Psoas muscle (tissue), 8 donors: ENCODE measurements around the gene NOL9. TPM values are rescaled to one million over a fixed set of nuclear protein-coding genes. Genes with fewer than 3 reads are reported as not detected.

Source experiments
- ATAC-seq, 4 donors: fragments of 200-7000 bp; cut with Tn5 transposase; one replicate each; pipeline ENCODE4 v1.9.1; 2020; ENCODE audit warnings: moderate library complexity in 3 of 4, mild to moderate bottlenecking in 2 of 4
- DNase-seq, 2 donors: peaks; one replicate each; pipeline ENCODE4 v3.0.0-alpha.2; 2020
- H3K27ac ChIP-seq: fragments of 200-600 bp; one replicate; pipeline ENCODE4 v1.8.0; 2022
- H3K27me3 ChIP-seq, 3 donors: fragments of 200-600 bp in 1 of 3; one replicate each; pipeline versions ENCODE4 v1.6.1 to v1.8.0; 2013 to 2022; ENCODE audit warnings: low read length in 2 of 3, mild to moderate bottlenecking in 2 of 3, moderate library complexity in 1 of 3; ENCODE audit not compliant: insufficient read depth in 3 of 3
- H3K36me3 ChIP-seq, 2 donors: fragments of 200-600 bp in 1 of 2; one replicate each; pipeline versions ENCODE4 v1.6.1 to v1.8.0; 2013 to 2022; ENCODE audit warnings: low read depth in 1 of 2, mild to moderate bottlenecking in 1 of 2, moderate library complexity in 1 of 2; ENCODE audit not compliant: insufficient read depth in 1 of 2
- H3K4me1 ChIP-seq: fragments of 200-600 bp; one replicate; pipeline ENCODE4 v1.8.0; 2022
- H3K4me3 ChIP-seq: fragments of 200-600 bp; one replicate; pipeline ENCODE4 v1.8.0; 2022; ENCODE audit warnings: mild to moderate bottlenecking
- H3K9me3 ChIP-seq: fragments of 200-600 bp; one replicate; pipeline ENCODE4 v1.8.0; 2022
- CTCF ChIP-seq: fragments of 200-600 bp; IDR thresholded peaks from one replicate; pipeline ENCODE4 v1.8.0; 2022; ENCODE audit warnings: antibody characterized with exemption
- WGBS, 3 donors: extraction: QIAGEN DNeasy Blood & Tissue Kit; methylation state at CpG; one replicate each; pipeline versions ENCODE4 v1.1.6 to v1.1.7; 2013; 5-methylcytosine and 5-hydroxymethylcytosine counted together
- intact Hi-C, 2 donors: fragments of 100-400 bp; cut with DNase I; formaldehyde crosslinking; loops; one replicate each; pipeline versions ENCODE4 v1.11.0 to v1.14.2; 2022
- polyA plus RNA-seq, 3 donors: library from polyadenylated mRNA; stranded (reverse); fragments of 200-250 nt; gene quantifications; one replicate each; pipeline ENCODE4 v1.2.3, GENCODE V29; 2013
- total RNA-seq, 4 donors: library from RNA; stranded (reverse); fragmentation: NEBNext Ultra II Directional in 2 of 4; extraction: Animal tissue kit (Norgen Biotek cat#: 25700) in 2 of 4; gene quantifications; one replicate each; pipeline versions ENCODE4 v1.2.1 to v1.2.4, GENCODE V29; 2021 to 2023
- donor health status: healthy with polysubstance abuse.
- donor health status: DM: no; HTN: no; CAD: no; lungs with moderate emphysema.
- donor health status: Bipolar disorder and iron deficiency.
- donor health status: healthy.
- donor health status: DM: yes; HTN: yes; CAD: no.
- donor health status: DM: no; HTN: no; CAD: no.
- donor health status: DM: no; HTN: no; CAD: no.
- donor health status: DM: yes; HTN: yes; CAD: no.

NOL9 gene
- total and polyA plus RNA-seq, 7 donors, result 5.0 to 26.1 (median 17.1) TPM

GRCh38 chr1:6471970-6472368 is 82.3 kb downstream of the NOL9 start:
- no peak for ATAC-seq
- DNase-seq, result no peak
- Histone ChIP-seq H3K4me3 (no peak overlapping the region), H3K27me3 (peaks cover 0 to 4% (median 0%) of the 10 kb centered on the region in 3 donors), H3K9me3 (no peaks in the 10 kb centered on the region), H3K36me3 (peaks cover 0 to 9% of the 10 kb centered on the region in 2 donors), H3K27ac (no peak overlapping the region), H3K4me1 (no peaks in the 10 kb centered on the region)
- no peak for TF ChIP-seq CTCF
- intact Hi-C loops, result no loop called here
- WGBS, 3 donors, result 89 to 94% (median 90%) methylated on average over 7 of the region's 7 CpGs

Other genes with a start within 250 kb of the NOL9 start
- 1 to 10 TPM; 3.5 to 4.9 (median 4.0) TPM for gene ACOT7, start 160.7 kb downstream of the NOL9 start, total RNA-seq
- 10 to 100 TPM in 1 of 3 donors, 1 to 10 TPM in 2; 2.3 to 12.4 (median 4.9) TPM for gene ACOT7, start 160.7 kb downstream of the NOL9 start, polyA plus RNA-seq
- under 1 TPM in 1 of 4 donors, not detected in 3; 0.06 TPM for gene HES2, start 134.6 kb downstream of the NOL9 start, total RNA-seq
- gene HES2, start 134.6 kb downstream of the NOL9 start, polyA plus RNA-seq, result under 1 TPM in 1 of 3 donors, not detected in 2; 0.13 TPM
- not detected for gene ESPN, start 129.7 kb downstream of the NOL9 start, total RNA-seq
- gene ESPN, start 129.7 kb downstream of the NOL9 start, polyA plus RNA-seq, result under 1 TPM in 1 of 3 donors, not detected in 2; 0.12 TPM
- gene TNFRSF25, start 88.3 kb downstream of the NOL9 start, total RNA-seq, result 1 to 10 TPM; 1.5 to 2.6 (median 2.2) TPM
- gene TNFRSF25, start 88.3 kb downstream of the NOL9 start, polyA plus RNA-seq, result 1 to 10 TPM; 1.5 to 2.7 (median 1.6) TPM
- gene PLEKHG5, start 62.8 kb downstream of the NOL9 start, total RNA-seq, result 1 to 10 TPM; 2.6 to 3.3 (median 3.2) TPM
- 1 to 10 TPM; 1.5 to 2.3 (median 2.0) TPM for gene PLEKHG5, start 62.8 kb downstream of the NOL9 start, polyA plus RNA-seq
- not detected for gene TAS1R1, start 794 bp upstream of the NOL9 start, total RNA-seq
- under 1 TPM in 2 of 3 donors, not detected in 1; 0.04 to 0.16 TPM for gene TAS1R1, start 794 bp upstream of the NOL9 start, polyA plus RNA-seq
- gene ZBTB48, start 25.5 kb upstream of the NOL9 start, total RNA-seq, result 10 to 100 TPM in 3 of 4 donors, 1 to 10 TPM in 1; 3.7 to 12.0 (median 11.4) TPM
- gene ZBTB48, start 25.5 kb upstream of the NOL9 start, polyA plus RNA-seq, result 10 to 100 TPM in 2 of 3 donors, 1 to 10 TPM in 1; 9.7 to 16.6 (median 15.1) TPM
- gene KLHL21, start 48.4 kb upstream of the NOL9 start, total RNA-seq, result 100 to 1,000 TPM in 3 of 4 donors, 10 to 100 TPM in 1; 87.3 to 253 (median 113) TPM
- 100 to 1,000 TPM in 2 of 3 donors, 10 to 100 TPM in 1; 83.1 to 200 (median 120) TPM for gene KLHL21, start 48.4 kb upstream of the NOL9 start, polyA plus RNA-seq
- 10 to 100 TPM in 1 of 4 donors, 1 to 10 TPM in 3; 5.4 to 21.3 (median 8.2) TPM for gene PHF13, start 59.2 kb upstream of the NOL9 start, total RNA-seq
- gene PHF13, start 59.2 kb upstream of the NOL9 start, polyA plus RNA-seq, result 1 to 10 TPM; 4.8 to 7.5 (median 7.1) TPM
- 10 to 100 TPM in 2 of 4 donors, 1 to 10 TPM in 2; 8.9 to 18.8 (median 13.4) TPM for gene THAP3, start 70.4 kb upstream of the NOL9 start, total RNA-seq
- 10 to 100 TPM; 19.6 to 40.1 (median 22.8) TPM for gene THAP3, start 70.4 kb upstream of the NOL9 start, polyA plus RNA-seq
- 10 to 100 TPM; 40.4 to 58.8 (median 51.1) TPM for gene DNAJC11, start 147.3 kb upstream of the NOL9 start, total RNA-seq
- 10 to 100 TPM; 28.2 to 65.4 (median 63.9) TPM for gene DNAJC11, start 147.3 kb upstream of the NOL9 start, polyA plus RNA-seq
- gene CAMTA1, start 230.9 kb upstream of the NOL9 start, total RNA-seq, result 10 to 100 TPM; 64.6 to 76.5 (median 66.9) TPM
- 100 to 1,000 TPM in 2 of 3 donors, 10 to 100 TPM in 1; 88.3 to 206 (median 130) TPM for gene CAMTA1, start 230.9 kb upstream of the NOL9 start, polyA plus RNA-seq